PC-9 (cell line): ENCODE data around the gene TRAF3. TPM values are rescaled to one million over a fixed set of nuclear protein-coding genes. Genes with fewer than 3 reads are reported as not detected.

Experiments
- BruUV-seq: library from RNA; stranded (reverse); fragments of 400-500 nt; replicated peaks from 2 replicates; lab custom pipeline; 2021; lab: Mats Ljungman, UMichigan
- CTCF ChIA-PET: fragments of 300-600 bp; sonication (Branson Sonifier 250); formaldehyde crosslinking; loops from one replicate; lab custom pipeline; 2022; ENCODE audit warnings: antibody characterized with exemption; lab: Charles Lee
- POLR2A ChIA-PET: fragments of 300-600 bp; sonication (Branson Sonifier 250); formaldehyde crosslinking; loops from one replicate; lab custom pipeline; 2022; ENCODE audit warnings: antibody characterized with exemption; ENCODE audit not compliant: unreplicated experiment; lab: Charles Lee
- DNase-seq, 2 experiments: peaks; one replicate each; pipeline versions ENCODE4 v3.0.0 to v3.0.0-alpha.2; 2015 to 2022; ENCODE audit warnings: mixed read lengths in 1 of 2
- H2AFZ ChIP-seq: fragments of 200-600 bp; sonication (generic); 2 replicates; pipeline ENCODE4 v1.8.1; 2017; ENCODE audit warnings: antibody characterized with exemption
- H3F3A ChIP-seq: fragments of 200-600 bp; sonication (generic); 2 replicates; pipeline ENCODE4 v1.8.1; 2017; ENCODE audit warnings: antibody characterized with exemption, mild to moderate bottlenecking, low read depth; ENCODE audit not compliant: insufficient read depth
- H3K27ac ChIP-seq: fragments of 200-600 bp; sonication (generic); 2 replicates; pipeline ENCODE4 v1.6.1; 2016; ENCODE audit warnings: mixed run types
- H3K27me3 ChIP-seq: fragments of 200-600 bp; sonication (generic); 2 replicates; pipeline ENCODE4 v1.6.1; 2016; ENCODE audit warnings: low read depth, mixed run types; ENCODE audit not compliant: insufficient read depth
- H3K36me3 ChIP-seq: fragments of 200-600 bp; sonication (generic); 2 replicates; pipeline ENCODE4 v1.6.1; 2016; ENCODE audit warnings: low read depth, mixed run types
- H3K4me1 ChIP-seq: fragments of 200-600 bp; sonication (generic); replicated peaks from 2 replicates; pipeline ENCODE4 v1.6.1; 2016; ENCODE audit warnings: mixed run types; ENCODE audit not compliant: insufficient read depth
- H3K4me2 ChIP-seq: fragments of 200-600 bp; sonication (generic); 2 replicates; pipeline ENCODE4 v1.6.1; 2017; ENCODE audit warnings: mixed run types
- H3K4me3 ChIP-seq: fragments of 200-600 bp; sonication (generic); 2 replicates; pipeline ENCODE4 v1.6.1; 2016; ENCODE audit warnings: mixed run types
- H3K79me2 ChIP-seq: fragments of 200-600 bp; sonication (generic); 2 replicates; pipeline ENCODE4 v1.6.1; 2017; ENCODE audit warnings: low read depth, mixed run types
- H3K9me2 ChIP-seq: fragments of 200-600 bp; sonication (generic); 2 replicates; pipeline ENCODE4 v1.8.1; 2017; ENCODE audit warnings: mild to moderate bottlenecking; ENCODE audit not compliant: insufficient read depth
- H3K9me3 ChIP-seq: fragments of 200-600 bp; sonication (generic); 2 replicates; pipeline ENCODE4 v1.8.1; 2016; ENCODE audit warnings: low read depth; ENCODE audit not compliant: insufficient read depth
- H4K20me1 ChIP-seq: fragments of 200-600 bp; sonication (generic); 2 replicates; pipeline ENCODE4 v1.8.1; 2017; ENCODE audit not compliant: insufficient read depth
- EZH2 ChIP-seq: fragments of 200-600 bp; sonication (generic); IDR thresholded peaks from 2 replicates; pipeline ENCODE4 v1.8.0; 2017; ENCODE audit warnings: antibody characterized with exemption, low read depth
- intact Hi-C: fragments of 100-400 bp; cut with micrococcal nuclease; formaldehyde crosslinking; loops from one replicate; pipeline ENCODE4 v1.10.0; 2022; ENCODE audit not compliant: unreplicated experiment
- total RNA-seq: library from RNA; stranded (reverse); gene quantifications from 2 replicates; pipeline ENCODE4 v1.2.3, GENCODE V29; 2021
- TF ChIP-seq, protein P1 (sequence below): fragments of 200-600 bp; sonication (generic); conservative IDR thresholded peaks from 2 replicates; pipeline ENCODE4 v1.6.1; 2017; ENCODE audit warnings: mixed run types, antibody characterized with exemption, mild to moderate bottlenecking, moderate library complexity

Gene TRAF3
- total RNA-seq, 1 experiment from 2014 or later, result 41.3 TPM

DNA sequence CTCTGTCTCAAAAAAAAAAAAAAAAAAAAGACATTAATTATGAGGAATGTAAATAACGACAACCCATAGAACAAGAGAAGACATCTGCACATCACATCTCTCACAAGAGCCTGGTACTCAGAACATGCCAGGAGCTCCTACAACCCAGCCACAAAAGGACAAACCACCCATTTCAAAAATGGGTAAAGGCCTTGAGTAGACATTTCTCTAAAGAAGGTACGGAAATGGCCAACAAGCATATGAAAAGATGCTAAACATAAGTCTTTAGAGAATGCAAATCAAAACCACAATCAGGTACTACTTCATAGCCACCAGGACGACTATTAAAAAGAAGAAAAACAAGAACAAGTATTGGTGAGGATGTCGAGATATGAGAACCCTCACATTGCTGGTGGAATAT, 158.5 kb downstream of the TRAF3 start:
- Histone ChIP-seq H3K4me1 (no peaks in the 10 kb centered on the region), H4K20me1 (peaks cover 7% of the 10 kb centered on the region), H3K9me3 (no peaks in the 10 kb centered on the region), H3F3A (peaks cover 51% of the 10 kb centered on the region), H3K36me3 (0 out of 2 replicates have a peak, but pooled peaks cover 8% of the 10 kb centered on the region), H3K79me2 (no peaks in the 10 kb centered on the region), H3K27ac (no peak overlapping the region), H3K9me2 (no peaks in the 10 kb centered on the region), H2AFZ (no peak overlapping the region), H3K4me3 (no peak overlapping the region), H3K4me2 (no peak overlapping the region), H3K27me3 (no peaks in the 10 kb centered on the region)
- BruUV-seq, result no TSS peak
- TF ChIP-seq, protein P1, sequence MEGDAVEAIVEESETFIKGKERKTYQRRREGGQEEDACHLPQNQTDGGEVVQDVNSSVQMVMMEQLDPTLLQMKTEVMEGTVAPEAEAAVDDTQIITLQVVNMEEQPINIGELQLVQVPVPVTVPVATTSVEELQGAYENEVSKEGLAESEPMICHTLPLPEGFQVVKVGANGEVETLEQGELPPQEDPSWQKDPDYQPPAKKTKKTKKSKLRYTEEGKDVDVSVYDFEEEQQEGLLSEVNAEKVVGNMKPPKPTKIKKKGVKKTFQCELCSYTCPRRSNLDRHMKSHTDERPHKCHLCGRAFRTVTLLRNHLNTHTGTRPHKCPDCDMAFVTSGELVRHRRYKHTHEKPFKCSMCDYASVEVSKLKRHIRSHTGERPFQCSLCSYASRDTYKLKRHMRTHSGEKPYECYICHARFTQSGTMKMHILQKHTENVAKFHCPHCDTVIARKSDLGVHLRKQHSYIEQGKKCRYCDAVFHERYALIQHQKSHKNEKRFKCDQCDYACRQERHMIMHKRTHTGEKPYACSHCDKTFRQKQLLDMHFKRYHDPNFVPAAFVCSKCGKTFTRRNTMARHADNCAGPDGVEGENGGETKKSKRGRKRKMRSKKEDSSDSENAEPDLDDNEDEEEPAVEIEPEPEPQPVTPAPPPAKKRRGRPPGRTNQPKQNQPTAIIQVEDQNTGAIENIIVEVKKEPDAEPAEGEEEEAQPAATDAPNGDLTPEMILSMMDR, result no peak
- no peak for TF ChIP-seq EZH2
- intact Hi-C loops, result no loop called here
- ChIA-PET CTCF (interaction anchor here (0.6 kb wide), 2 partner anchors 241 to 682 kb away, joined by 3 to 9 read pairs; no protein-coding TSS in a partner anchor), POLR2A (interaction anchor here (0.6 kb wide), 2 partner anchors 64 to 843 kb away, joined by 3 to 8 read pairs; no protein-coding TSS in a partner anchor)
- no peak for DNase-seq

DNA sequence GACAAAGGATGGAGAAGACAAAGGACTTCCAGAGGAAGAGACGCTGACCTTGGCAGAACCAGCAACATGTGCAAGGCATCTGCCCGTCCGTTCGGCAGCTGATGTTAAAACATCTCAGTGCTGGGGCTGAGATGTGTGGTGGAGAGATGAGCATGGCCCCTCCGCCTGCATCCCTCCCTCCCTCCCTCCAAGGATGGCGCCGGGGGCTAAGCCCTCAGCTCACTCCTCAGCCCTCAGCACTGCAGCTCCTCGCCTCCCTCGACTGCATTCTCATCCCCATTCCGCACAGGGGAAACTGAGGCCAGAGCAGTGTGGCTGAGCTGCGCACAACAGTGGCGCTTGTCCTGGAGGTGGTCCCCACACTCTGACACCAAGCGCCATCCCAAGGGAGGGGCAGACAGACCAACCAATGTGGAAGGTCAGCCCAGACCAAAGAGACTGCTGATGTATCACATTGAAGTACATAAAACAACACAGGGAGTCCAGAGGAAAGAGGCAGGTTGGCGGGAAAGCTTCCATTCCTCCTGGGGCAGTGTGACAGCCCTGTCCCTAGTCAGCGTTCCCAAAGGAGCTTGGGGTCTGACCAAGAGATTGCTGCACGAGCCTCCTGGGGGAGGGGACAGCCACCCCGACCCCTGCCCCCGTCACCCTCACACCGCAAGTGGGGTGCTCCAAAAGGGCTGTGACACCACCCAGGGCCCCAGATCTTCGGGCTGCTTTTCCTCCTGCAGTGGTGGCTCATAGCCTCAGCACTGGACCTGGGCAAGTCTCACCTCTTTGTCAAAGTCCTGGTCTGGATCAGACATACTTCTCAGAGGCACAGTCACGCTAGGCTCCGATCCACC, 160.3 kb downstream of the TRAF3 start:
- H2AFZ ChIP-seq, result no peak overlapping the region
- no peaks in the 10 kb centered on the region for H3K27me3 ChIP-seq
- intact Hi-C loops, result no loop called here
- H3K79me2 ChIP-seq, result no peaks in the 10 kb centered on the region
- no peaks in the 10 kb centered on the region for H3K4me1 ChIP-seq
- no peak for DNase-seq
- H3K9me2 ChIP-seq, result no peaks in the 10 kb centered on the region
- no peak overlapping the region for H3K4me3 ChIP-seq
- H3F3A ChIP-seq, result peaks cover 38% of the 10 kb centered on the region
- peaks cover 18% of the 10 kb centered on the region for H4K20me1 ChIP-seq
- peaks cover 12% of the 10 kb centered on the region for H3K36me3 ChIP-seq
- H3K9me3 ChIP-seq, result no peaks in the 10 kb centered on the region
- no TSS peak for BruUV-seq
- ChIA-PET CTCF (no interaction called here), POLR2A (no interaction called here)
- no peak overlapping the region for H3K4me2 ChIP-seq
- no peak overlapping the region for H3K27ac ChIP-seq
- TF ChIP-seq EZH2, result no peak
- TF ChIP-seq, protein P1, result no peak

DNA sequence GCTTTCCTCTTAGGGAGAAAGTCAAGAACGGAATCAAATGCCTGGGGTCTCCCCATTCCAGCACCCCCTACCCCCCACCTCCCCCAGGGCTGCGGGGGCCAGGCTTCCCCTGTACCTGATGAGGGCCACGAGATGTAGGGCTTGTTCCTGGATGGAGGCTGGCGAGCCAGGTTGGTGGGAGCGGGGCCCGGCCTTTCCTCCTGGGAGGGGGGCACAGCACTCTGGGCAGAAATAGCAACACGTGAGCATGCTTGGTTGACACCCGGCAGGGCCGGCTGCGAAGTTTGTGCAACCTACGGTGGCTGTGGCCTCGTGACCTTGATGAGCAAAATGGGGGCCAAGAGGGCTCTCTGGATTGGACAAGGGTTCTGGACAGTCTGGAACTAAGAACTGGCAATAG, 160.9 kb downstream of the TRAF3 start:
- Histone ChIP-seq H3K4me3 (no peak overlapping the region), H2AFZ (no peak overlapping the region), H4K20me1 (peaks cover 18% of the 10 kb centered on the region), H3K79me2 (no peaks in the 10 kb centered on the region), H3K27me3 (no peaks in the 10 kb centered on the region), H3K27ac (no peak overlapping the region), H3K4me2 (no peak overlapping the region), H3K4me1 (no peaks in the 10 kb centered on the region), H3F3A (peaks cover 35% of the 10 kb centered on the region), H3K36me3 (peaks cover 17% of the 10 kb centered on the region), H3K9me3 (no peaks in the 10 kb centered on the region), H3K9me2 (no peaks in the 10 kb centered on the region)
- no TSS peak for BruUV-seq
- TF ChIP-seq, protein P1, result no peak
- no peak for TF ChIP-seq EZH2
- ChIA-PET CTCF (no interaction called here), POLR2A (no interaction called here)
- intact Hi-C loops, result no loop called here
- no peak for DNase-seq
